KMS-11 (cell line): ENCODE data around the gene MAP7.

ENCODE experiments used
- H2AFZ ChIP-seq: fragments of 200-600 bp; sonication (generic); 2 replicates; pipeline ENCODE4 v1.6.1; 2016; ENCODE audit warnings: antibody characterized with exemption, mixed run types, low read depth
- H3K27ac ChIP-seq: fragments of 200-600 bp; sonication (generic); 2 replicates; pipeline ENCODE4 v1.6.1; 2016; ENCODE audit warnings: mild to moderate bottlenecking, mixed run types
- H3K27me3 ChIP-seq: fragments of 200-600 bp; sonication (generic); 2 replicates; pipeline ENCODE4 v1.6.1; 2017; ENCODE audit warnings: mild to moderate bottlenecking, low read depth, mixed run types, moderate library complexity; ENCODE audit not compliant: insufficient read depth
- H3K36me3 ChIP-seq: fragments of 200-600 bp; sonication (generic); 2 replicates; pipeline ENCODE4 v1.6.1; 2017; ENCODE audit warnings: mild to moderate bottlenecking, mixed run types; ENCODE audit not compliant: insufficient read depth
- H3K4me1 ChIP-seq: fragments of 200-600 bp; sonication (generic); 2 replicates; pipeline ENCODE4 v1.6.1; 2016; ENCODE audit warnings: mild to moderate bottlenecking, low read depth, mixed run types; ENCODE audit not compliant: poor library complexity, severe bottlenecking
- H3K4me2 ChIP-seq: fragments of 200-600 bp; sonication (generic); 2 replicates; pipeline ENCODE4 v1.7.0; 2016; ENCODE audit warnings: mild to moderate bottlenecking, mixed run types
- H3K4me3 ChIP-seq: fragments of 200-600 bp; sonication (generic); IDR thresholded peaks from 2 replicates; pipeline ENCODE4 v1.6.1; 2017; ENCODE audit warnings: low read depth, low read length, mixed read lengths; ENCODE audit not compliant: insufficient read depth
- H3K79me2 ChIP-seq: fragments of 200-600 bp; sonication (generic); 2 replicates; pipeline ENCODE4 v1.6.1; 2016; ENCODE audit warnings: low read depth, mixed run types; ENCODE audit not compliant: insufficient read depth
- H3K9ac ChIP-seq: fragments of 200-600 bp; sonication (generic); 2 replicates; pipeline ENCODE4 v1.6.1; 2016; ENCODE audit warnings: mild to moderate bottlenecking, mixed run types
- H4K20me1 ChIP-seq: fragments of 200-600 bp; sonication (generic); 2 replicates; pipeline ENCODE4 v1.6.1; 2016; ENCODE audit warnings: mild to moderate bottlenecking, mixed run types; ENCODE audit not compliant: insufficient read depth
- CTCF ChIP-seq: fragments of 200-600 bp; sonication (generic); conservative IDR thresholded peaks from 2 replicates; pipeline ENCODE4 v1.6.1; 2017; ENCODE audit warnings: low read depth, mild to moderate bottlenecking, antibody characterized with exemption, low read length, moderate library complexity, mixed read lengths

The MAP7 gene

DNA sequence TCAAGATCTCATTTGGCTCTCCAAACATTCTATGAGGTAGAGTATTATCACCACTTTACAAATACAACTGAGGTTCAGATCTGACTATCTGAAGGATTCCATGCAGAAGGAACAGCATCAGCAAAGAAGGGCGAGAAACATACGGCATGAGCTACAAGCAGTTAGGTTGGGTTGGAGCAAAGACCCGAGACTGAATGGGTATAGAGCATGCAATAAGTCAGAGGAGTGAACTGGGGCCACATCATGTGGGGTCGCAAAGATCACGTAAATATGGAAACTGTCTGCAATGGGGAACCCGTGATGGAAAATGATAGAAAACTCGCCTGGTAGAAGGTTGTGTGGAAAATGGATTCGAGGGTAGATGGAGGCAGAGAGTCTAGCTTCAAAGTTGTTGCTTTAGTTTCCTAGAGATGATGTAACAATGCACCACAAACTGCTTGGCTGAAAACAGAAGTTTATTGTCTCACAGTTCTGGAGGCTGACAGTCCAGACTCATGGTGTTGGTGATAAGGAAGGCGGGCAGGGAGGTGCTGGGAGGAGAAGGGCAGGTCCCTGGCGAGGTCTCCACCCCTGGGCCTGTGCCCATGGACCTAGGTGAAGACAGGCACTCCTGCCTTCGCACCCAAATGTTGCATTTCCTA, 216.3 kb downstream of the MAP7 start:
- Histone ChIP-seq H3K4me3 (no peak overlapping the region), H3K27ac (no peak overlapping the region), H3K36me3 (no peaks in the 10 kb centered on the region), H3K79me2 (no peaks in the 10 kb centered on the region), H3K4me2 (no peak overlapping the region), H3K9ac (no peak overlapping the region), H2AFZ (no peak overlapping the region), H3K4me1 (no peaks in the 10 kb centered on the region), H4K20me1 (no peaks in the 10 kb centered on the region), H3K27me3 (no peaks in the 10 kb centered on the region)
- TF ChIP-seq CTCF = no peak

GRCh38 chr6:136331461-136331860, 218.8 kb downstream of the MAP7 start:
- H3K4me3 ChIP-seq = no peak overlapping the region
- no peaks in the 10 kb centered on the region for H3K27me3 ChIP-seq
- H3K4me2 ChIP-seq = no peak overlapping the region
- H2AFZ ChIP-seq = no peak overlapping the region
- no peaks in the 10 kb centered on the region for H3K4me1 ChIP-seq
- no peak for TF ChIP-seq CTCF
- H3K79me2 ChIP-seq = no peaks in the 10 kb centered on the region
- H4K20me1 ChIP-seq = no peaks in the 10 kb centered on the region
- H3K27ac ChIP-seq = no peak overlapping the region
- no peak overlapping the region for H3K9ac ChIP-seq
- H3K36me3 ChIP-seq = no peaks in the 10 kb centered on the region

DNA sequence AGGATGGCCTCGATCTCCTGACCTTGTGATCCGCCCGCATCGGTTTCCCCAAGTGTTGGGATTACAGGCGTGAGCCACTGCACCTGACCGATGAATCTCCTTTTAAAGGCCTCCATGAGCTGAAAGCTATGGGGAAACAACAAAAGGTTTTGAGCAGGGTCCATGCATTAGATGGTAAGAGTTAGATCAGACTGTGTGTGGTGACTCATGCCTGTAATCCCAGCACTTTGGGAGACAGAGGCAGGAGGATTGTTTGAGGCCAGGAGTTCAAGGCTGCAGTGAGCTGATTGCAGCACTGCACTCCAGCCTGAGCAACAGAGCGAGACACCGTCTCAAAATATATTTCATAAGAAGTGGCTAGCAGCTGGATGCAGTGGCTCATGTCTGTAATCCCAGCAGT, 219.6 kb downstream of the MAP7 start:
- no peak for TF ChIP-seq CTCF
- H3K4me1 ChIP-seq = no peaks in the 10 kb centered on the region
- no peaks in the 10 kb centered on the region for H3K79me2 ChIP-seq
- H3K27me3 ChIP-seq = no peaks in the 10 kb centered on the region
- no peak overlapping the region for H3K4me3 ChIP-seq
- H3K9ac ChIP-seq = no peak overlapping the region
- no peaks in the 10 kb centered on the region for H4K20me1 ChIP-seq
- no peak overlapping the region for H2AFZ ChIP-seq
- no peak overlapping the region for H3K27ac ChIP-seq
- no peak overlapping the region for H3K4me2 ChIP-seq
- no peaks in the 10 kb centered on the region for H3K36me3 ChIP-seq

- Histone ChIP-seq H3K4me2 (no peak overlapping the region), H3K9ac (no peak overlapping the region), H4K20me1 (no peaks in the 10 kb centered on the region), H3K36me3 (no peaks in the 10 kb centered on the region), H3K27me3 (no peaks in the 10 kb centered on the region), H2AFZ (no peak overlapping the region), H3K4me3 (no peak overlapping the region), H3K4me1 (no peaks in the 10 kb centered on the region), H3K79me2 (no peaks in the 10 kb centered on the region), H3K27ac (no peak overlapping the region)
- TF ChIP-seq CTCF = no peak
These were observed 224.1 kb downstream of the MAP7 start for GRCh38 chr6:136326038-136326553.
